DND-41 (cell line): ENCODE results near the gene COL26A1.

Source experiments
- ATAC-seq: fragments of 200-7000 bp; cut with Tn5 transposase; 3 replicates; pipeline ENCODE4 v1.9.1; 2021; ENCODE audit warnings: low read depth; ENCODE audit not compliant: insufficient read depth
- DNase-seq: peaks from one replicate; pipeline ENCODE4 v3.0.0-alpha.2; 2020
- H2AFZ ChIP-seq: 2 replicates; pipeline ENCODE4 v1.6.0; 2012; ENCODE audit warnings: low read depth, low read length
- H3K27ac ChIP-seq: 2 replicates; pipeline ENCODE4 v1.5.1; 2012; ENCODE audit warnings: low read length, inconsistent platforms
- H3K27me3 ChIP-seq: fragments of 200-600 bp; sonication (generic); 2 replicates; pipeline ENCODE4 v1.6.0; 2012; ENCODE audit warnings: low read length, mild to moderate bottlenecking, inconsistent platforms; ENCODE audit not compliant: insufficient read depth, poor library complexity
- H3K36me3 ChIP-seq: 2 replicates; pipeline ENCODE4 v1.5.1; 2012; ENCODE audit warnings: low read length, inconsistent platforms; ENCODE audit not compliant: insufficient read depth
- H3K4me1 ChIP-seq: 2 replicates; pipeline ENCODE4 v1.5.1; 2012; ENCODE audit warnings: mild to moderate bottlenecking, low read length; ENCODE audit not compliant: insufficient read depth
- H3K4me2 ChIP-seq: 2 replicates; pipeline ENCODE4 v1.6.0; 2012; ENCODE audit warnings: mild to moderate bottlenecking, moderate library complexity, low read length, inconsistent platforms; ENCODE audit not compliant: insufficient read depth
- H3K4me3 ChIP-seq, 2 experiments: fragments of 200-600 bp in 1 of 2; shearing (Covaris generic) in 1 of 2; 2 replicates each; pipeline ENCODE4 v1.5.1; 2012 to 2016; ENCODE audit warnings: inconsistent platforms in 2 of 2, low read length in 2 of 2, mild to moderate bottlenecking in 2 of 2, low read depth in 1 of 2, moderate library complexity in 1 of 2
- H3K79me2 ChIP-seq: 2 replicates; pipeline ENCODE4 v1.6.0; 2012; ENCODE audit warnings: low read length, inconsistent platforms; ENCODE audit not compliant: insufficient read depth
- H3K9ac ChIP-seq: 2 replicates; pipeline ENCODE4 v1.6.0; 2012; ENCODE audit warnings: low read depth, mild to moderate bottlenecking, inconsistent platforms, low read length, moderate library complexity
- H3K9me3 ChIP-seq: 2 replicates; pipeline ENCODE4 v1.5.1; 2012; ENCODE audit warnings: low read length, moderate library complexity, mild to moderate bottlenecking, inconsistent platforms; ENCODE audit not compliant: insufficient read depth, severe bottlenecking
- H4K20me1 ChIP-seq: 2 replicates; pipeline ENCODE4 v1.6.0; 2012; ENCODE audit warnings: low read length; ENCODE audit not compliant: insufficient read depth
- EZH2 ChIP-seq: IDR thresholded peaks from 3 replicates; pipeline ENCODE4 v1.6.1; 2012; ENCODE audit warnings: borderline replicate concordance, low read depth, mild to moderate bottlenecking, moderate library complexity, low read length, inconsistent platforms; ENCODE audit not compliant: severe bottlenecking
- TF ChIP-seq, protein P1 (sequence below): IDR thresholded peaks from 2 replicates; pipeline ENCODE4 v1.5.1; 2012; ENCODE audit warnings: borderline replicate concordance, low read length, moderate library complexity, mild to moderate bottlenecking; ENCODE audit not compliant: poor library complexity, severe bottlenecking; ENCODE audit errors: extremely low read depth

Gene COL26A1

DNA sequence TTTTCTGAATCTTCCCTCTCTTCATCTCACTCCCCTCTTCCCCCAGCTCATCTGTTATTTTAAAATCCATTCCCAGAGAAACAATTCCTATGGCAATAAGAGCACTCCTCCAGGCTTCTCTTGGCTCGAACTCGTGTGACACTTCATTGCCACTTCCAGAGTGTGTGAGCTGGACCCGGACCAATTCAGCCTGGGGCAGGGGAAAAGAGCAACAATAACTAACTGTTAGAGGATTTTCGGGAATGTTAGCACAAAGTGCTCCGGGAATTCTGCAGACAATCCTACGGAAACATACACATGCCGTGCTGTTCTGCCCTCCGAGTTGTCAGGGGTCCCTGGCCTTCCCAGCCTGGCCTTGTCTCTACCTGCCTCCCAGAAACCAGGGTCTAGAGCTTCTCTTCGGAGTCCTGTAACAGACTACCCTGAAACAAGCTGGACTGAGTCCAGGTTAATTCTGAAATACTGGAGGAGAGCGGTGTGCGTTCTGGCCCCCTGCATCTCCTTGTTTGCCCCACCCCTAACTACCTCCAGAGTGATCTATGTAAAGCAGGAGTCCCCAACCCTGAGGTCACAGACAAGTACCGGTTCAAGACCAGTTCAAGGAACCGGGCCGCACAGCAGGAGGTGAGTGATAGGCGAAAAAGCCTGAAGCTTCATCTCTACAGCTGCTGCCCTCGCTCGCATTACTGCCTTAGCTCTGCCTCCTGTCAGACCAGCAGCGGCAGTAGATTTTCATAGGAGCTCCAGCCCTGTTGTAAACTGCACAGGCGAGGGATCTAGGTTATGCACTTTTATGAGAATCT is 11.3 kb downstream of the COL26A1 start:
- Histone ChIP-seq H4K20me1 (no peaks in the 10 kb centered on the region), H3K4me2 (no peak overlapping the region), H3K9me3 (no peaks in the 10 kb centered on the region), H3K27me3 (no peaks in the 10 kb centered on the region), H3K4me3 (no peak overlapping the region), H3K79me2 (no peaks in the 10 kb centered on the region), H3K27ac (no peak overlapping the region), H2AFZ (no peak overlapping the region), H3K36me3 (no peaks in the 10 kb centered on the region), H3K4me1 (no peaks in the 10 kb centered on the region), H3K9ac (no peak overlapping the region)
- ATAC-seq, result no peak
- no peak for DNase-seq
- TF ChIP-seq, protein P1, sequence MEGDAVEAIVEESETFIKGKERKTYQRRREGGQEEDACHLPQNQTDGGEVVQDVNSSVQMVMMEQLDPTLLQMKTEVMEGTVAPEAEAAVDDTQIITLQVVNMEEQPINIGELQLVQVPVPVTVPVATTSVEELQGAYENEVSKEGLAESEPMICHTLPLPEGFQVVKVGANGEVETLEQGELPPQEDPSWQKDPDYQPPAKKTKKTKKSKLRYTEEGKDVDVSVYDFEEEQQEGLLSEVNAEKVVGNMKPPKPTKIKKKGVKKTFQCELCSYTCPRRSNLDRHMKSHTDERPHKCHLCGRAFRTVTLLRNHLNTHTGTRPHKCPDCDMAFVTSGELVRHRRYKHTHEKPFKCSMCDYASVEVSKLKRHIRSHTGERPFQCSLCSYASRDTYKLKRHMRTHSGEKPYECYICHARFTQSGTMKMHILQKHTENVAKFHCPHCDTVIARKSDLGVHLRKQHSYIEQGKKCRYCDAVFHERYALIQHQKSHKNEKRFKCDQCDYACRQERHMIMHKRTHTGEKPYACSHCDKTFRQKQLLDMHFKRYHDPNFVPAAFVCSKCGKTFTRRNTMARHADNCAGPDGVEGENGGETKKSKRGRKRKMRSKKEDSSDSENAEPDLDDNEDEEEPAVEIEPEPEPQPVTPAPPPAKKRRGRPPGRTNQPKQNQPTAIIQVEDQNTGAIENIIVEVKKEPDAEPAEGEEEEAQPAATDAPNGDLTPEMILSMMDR, result no peak
- TF ChIP-seq EZH2, result no peak

GRCh38 chr7:101374990-101375389 is 12.3 kb downstream of the COL26A1 start:
- Histone ChIP-seq H2AFZ (no peak overlapping the region), H3K4me3 (no peak overlapping the region), H3K4me2 (no peak overlapping the region), H4K20me1 (no peaks in the 10 kb centered on the region), H3K9me3 (no peaks in the 10 kb centered on the region), H3K27ac (no peak overlapping the region), H3K4me1 (no peaks in the 10 kb centered on the region), H3K9ac (no peak overlapping the region), H3K36me3 (no peaks in the 10 kb centered on the region), H3K79me2 (no peaks in the 10 kb centered on the region), H3K27me3 (no peaks in the 10 kb centered on the region)
- no peak for TF ChIP-seq EZH2
- TF ChIP-seq, protein P1, result no peak
- DNase-seq (no peak), ATAC-seq (no peak)

DNA sequence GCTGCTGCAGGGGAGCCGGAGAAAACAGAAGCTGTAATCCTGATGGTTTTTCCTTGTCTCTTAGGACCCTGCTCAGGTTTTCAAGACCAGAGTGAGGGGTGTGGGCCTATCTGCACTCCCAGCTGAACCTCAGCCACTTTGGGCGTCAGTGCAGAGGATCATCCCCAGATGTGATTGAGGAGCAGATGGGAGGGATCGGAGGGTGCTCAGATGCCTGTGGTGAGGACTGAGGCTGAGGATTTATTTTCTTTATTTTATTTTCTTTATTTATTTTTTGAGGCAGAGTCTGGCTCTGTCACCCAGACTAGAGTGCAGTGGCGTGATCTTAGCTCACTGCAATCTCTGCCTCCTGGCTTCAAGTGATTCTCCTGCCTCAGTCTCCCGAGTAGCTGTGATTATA is 13.9 kb downstream of the COL26A1 start:
- no peaks in the 10 kb centered on the region for H3K4me1 ChIP-seq
- no peak overlapping the region for H3K4me3 ChIP-seq
- no peaks in the 10 kb centered on the region for H4K20me1 ChIP-seq
- H3K36me3 ChIP-seq, result no peaks in the 10 kb centered on the region
- no peaks in the 10 kb centered on the region for H3K9me3 ChIP-seq
- no peak overlapping the region for H3K4me2 ChIP-seq
- no peak overlapping the region for H2AFZ ChIP-seq
- ATAC-seq, result no peak
- no peaks in the 10 kb centered on the region for H3K79me2 ChIP-seq
- H3K27me3 ChIP-seq, result no peaks in the 10 kb centered on the region
- H3K9ac ChIP-seq, result no peak overlapping the region
- no peak for DNase-seq
- no peak overlapping the region for H3K27ac ChIP-seq
- no peak for TF ChIP-seq EZH2
- TF ChIP-seq, protein P1, result no peak
